ENCODE measurements around the gene SMARCA4.
"Not testable (repeated sequence)": the region's sequence is repeated elsewhere in the genome, so short reads cannot be mapped to it uniquely, and the experiment has no call there.

Gene SMARCA4

GRCh38 chr19:10979951-10980381 is 19.1 kb downstream of the SMARCA4 start:
- DNase-seq (ENCODE audit: low read depth): no peak

- peak; percentile 32 for DNase-seq (ENCODE audit: low read depth)
These were observed 20.5 kb downstream of the SMARCA4 start for GRCh38 chr19:10981252-10981895.

- no peak for DNase-seq (ENCODE audit: low read depth)
These were observed 22.2 kb downstream of the SMARCA4 start for GRCh38 chr19:10983026-10983425.

GRCh38 chr19:10984166-10984735 is 23.4 kb downstream of the SMARCA4 start:
- DNase-seq (ENCODE audit: low read depth): no peak

GRCh38 chr19:10985502-10985901 is 24.7 kb downstream of the SMARCA4 start:
- DNase-seq (ENCODE audit: low read depth): no peak

- DNase-seq (ENCODE audit: low read depth): no peak
These were observed 25.7 kb downstream of the SMARCA4 start for GRCh38 chr19:10986301-10987127.

GRCh38 chr19:10987571-10988297 is 26.9 kb downstream of the SMARCA4 start:
- DNase-seq (ENCODE audit: low read depth): no peak

GRCh38 chr19:10988380-10988779 is 27.6 kb downstream of the SMARCA4 start:
- DNase-seq (ENCODE audit: low read depth): no peak

GRCh38 chr19:10988921-10989320 is 28.1 kb downstream of the SMARCA4 start:
- no peak for DNase-seq (ENCODE audit: low read depth)

- no peak for DNase-seq (ENCODE audit: low read depth)
These were observed 30.2 kb downstream of the SMARCA4 start for GRCh38 chr19:10991076-10991475.

- DNase-seq (ENCODE audit: low read depth): no peak
These were observed 30.8 kb downstream of the SMARCA4 start for GRCh38 chr19:10991521-10992081.

GRCh38 chr19:10992174-10992573 is 31.3 kb downstream of the SMARCA4 start:
- not testable (repeated sequence) for DNase-seq (ENCODE audit: low read depth)

- no peak for DNase-seq (ENCODE audit: low read depth)
These were observed 35.2 kb downstream of the SMARCA4 start for GRCh38 chr19:10995926-10996600.

GRCh38 chr19:10998045-10998533 is 37.3 kb downstream of the SMARCA4 start:
- DNase-seq (ENCODE audit: low read depth): peak; percentile 61

- no peak for DNase-seq (ENCODE audit: low read depth)
These were observed 37.8 kb downstream of the SMARCA4 start for GRCh38 chr19:10998666-10999065.

GRCh38 chr19:11005521-11005920 is 44.7 kb downstream of the SMARCA4 start:
- no peak for DNase-seq (ENCODE audit: low read depth)

GRCh38 chr19:11007385-11007784 is 46.6 kb downstream of the SMARCA4 start:
- DNase-seq (ENCODE audit: low read depth): no peak

GRCh38 chr19:11007962-11008532 is 47.2 kb downstream of the SMARCA4 start:
- no peak for DNase-seq (ENCODE audit: low read depth)

- DNase-seq (ENCODE audit: low read depth): no peak
These were observed 49.2 kb downstream of the SMARCA4 start for GRCh38 chr19:11010041-11010440.

GRCh38 chr19:11012507-11012906 is 51.7 kb downstream of the SMARCA4 start:
- DNase-seq (ENCODE audit: low read depth): no peak

- no peak for DNase-seq (ENCODE audit: low read depth)
These were observed 52.9 kb downstream of the SMARCA4 start for GRCh38 chr19:11013771-11014170.
